Tibial artery (tissue), 4 donors: ENCODE data around the gene SSTR5.

Experiments used
- DNase-seq, 2 donors: peaks; one replicate each; pipeline ENCODE4 v3.0.0-alpha.2; 2019
- H3K27ac ChIP-seq, 2 donors: fragments of 200-600 bp; sonication (generic) in 1 of 2; 1 replicate in 1 of 2; 2 replicates in 1 of 2; pipeline ENCODE4 v1.5.1; 2018 to 2019; ENCODE audit warnings: mild to moderate bottlenecking in 1 of 2
- H3K27me3 ChIP-seq, 2 donors: fragments of 200-600 bp; sonication (generic) in 1 of 2; one replicate each; pipeline versions ENCODE4 v1.5.1 to v1.6.0; 2016 to 2019
- H3K36me3 ChIP-seq, 3 donors: fragments of 200-600 bp; sonication (generic) in 2 of 3; one replicate each; pipeline ENCODE4 v1.5.1; 2016 to 2019; ENCODE audit warnings: mild to moderate bottlenecking in 2 of 3
- H3K4me1 ChIP-seq, 4 donors: fragments of 200-600 bp; sonication (generic) in 2 of 4; 1 replicate in 3 of 4; 2 replicates in 1 of 4; pipeline ENCODE4 v1.5.1; 2016 to 2019
- H3K4me3 ChIP-seq, 2 donors: fragments of 200-600 bp; sonication (generic) in 1 of 2; 1 replicate in 1 of 2; 2 replicates in 1 of 2; pipeline ENCODE4 v1.5.1; 2018 to 2019; ENCODE audit warnings: mild to moderate bottlenecking in 2 of 2
- H3K9me3 ChIP-seq, 3 donors: fragments of 200-600 bp; sonication (generic) in 1 of 3; one replicate each; pipeline ENCODE4 v1.5.1; 2016 to 2019
- intact Hi-C: fragments of 100-400 bp; cut with DNase I; formaldehyde crosslinking; loops from one replicate; pipeline ENCODE4 v1.15.0; 2023; ENCODE audit warnings: low total_unique reads
- TF ChIP-seq, protein P1 (sequence below), 2 experiments: fragments of 200-600 bp in 1 of 2; fragments of 450-650 bp in 1 of 2; IDR thresholded peaks; one replicate each; pipeline ENCODE4 v1.5.1; 2017 to 2019; ENCODE audit warnings: antibody characterized with exemption in 2 of 2, mild to moderate bottlenecking in 1 of 2, moderate library complexity in 1 of 2

SSTR5 gene

DNA sequence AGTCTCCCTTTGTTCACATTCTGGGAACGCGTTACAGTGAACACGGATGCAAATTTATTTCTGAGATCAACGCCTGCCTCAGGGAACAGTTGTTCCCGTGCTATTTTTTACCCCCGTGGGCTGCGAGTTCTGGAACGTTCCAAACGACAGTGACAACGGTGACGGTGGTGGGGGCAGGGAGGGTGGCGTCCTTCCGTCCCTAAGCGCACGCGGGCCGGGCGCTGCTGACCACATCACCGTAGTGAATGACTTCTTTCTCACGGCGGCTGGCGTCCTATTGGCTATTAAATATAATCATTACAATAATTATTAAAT lies 45.1 kb upstream of the SSTR5 start:
- Histone ChIP-seq H3K4me3 (no peak overlapping the region), H3K27me3 (peaks cover 0 to 76% of the 10 kb centered on the region in 2 donors), H3K36me3 (no peaks in the 10 kb centered on the region), H3K9me3 (no peaks in the 10 kb centered on the region), H3K27ac (no peak overlapping the region), H3K4me1 (peaks cover 0 to 10% (median 3%) of the 10 kb centered on the region in 4 donors)
- DNase-seq = no peak
- TF ChIP-seq, protein P1, sequence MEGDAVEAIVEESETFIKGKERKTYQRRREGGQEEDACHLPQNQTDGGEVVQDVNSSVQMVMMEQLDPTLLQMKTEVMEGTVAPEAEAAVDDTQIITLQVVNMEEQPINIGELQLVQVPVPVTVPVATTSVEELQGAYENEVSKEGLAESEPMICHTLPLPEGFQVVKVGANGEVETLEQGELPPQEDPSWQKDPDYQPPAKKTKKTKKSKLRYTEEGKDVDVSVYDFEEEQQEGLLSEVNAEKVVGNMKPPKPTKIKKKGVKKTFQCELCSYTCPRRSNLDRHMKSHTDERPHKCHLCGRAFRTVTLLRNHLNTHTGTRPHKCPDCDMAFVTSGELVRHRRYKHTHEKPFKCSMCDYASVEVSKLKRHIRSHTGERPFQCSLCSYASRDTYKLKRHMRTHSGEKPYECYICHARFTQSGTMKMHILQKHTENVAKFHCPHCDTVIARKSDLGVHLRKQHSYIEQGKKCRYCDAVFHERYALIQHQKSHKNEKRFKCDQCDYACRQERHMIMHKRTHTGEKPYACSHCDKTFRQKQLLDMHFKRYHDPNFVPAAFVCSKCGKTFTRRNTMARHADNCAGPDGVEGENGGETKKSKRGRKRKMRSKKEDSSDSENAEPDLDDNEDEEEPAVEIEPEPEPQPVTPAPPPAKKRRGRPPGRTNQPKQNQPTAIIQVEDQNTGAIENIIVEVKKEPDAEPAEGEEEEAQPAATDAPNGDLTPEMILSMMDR (IDR thresholded peaks at IDR 0.05) = no peak
- intact Hi-C loops = no loop called here

DNA sequence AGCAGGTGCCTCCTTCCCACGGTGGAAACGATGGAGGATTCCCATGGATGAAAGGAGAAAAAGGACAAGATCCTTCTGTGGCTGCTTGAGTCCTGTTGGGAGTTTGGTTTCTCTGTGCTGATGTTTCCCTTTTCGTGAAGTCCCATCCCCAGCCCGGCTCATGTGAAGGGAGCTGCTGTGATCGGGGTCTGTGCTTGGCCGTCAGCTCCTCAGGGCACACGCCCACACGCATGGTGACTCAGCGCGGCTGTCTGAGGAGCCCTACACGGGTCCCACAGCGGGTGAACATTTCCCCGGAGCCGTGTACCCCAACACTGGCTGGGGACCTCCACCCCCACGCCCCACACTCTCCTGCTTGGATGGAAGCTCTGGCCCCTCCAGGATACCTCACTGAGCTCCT lies 44.5 kb upstream of the SSTR5 start:
- Histone ChIP-seq H3K4me3 (no peak overlapping the region), H3K9me3 (no peaks in the 10 kb centered on the region), H3K27ac (no peak overlapping the region), H3K4me1 (peaks cover 0 to 10% (median 3%) of the 10 kb centered on the region in 4 donors), H3K36me3 (no peaks in the 10 kb centered on the region), H3K27me3 (peaks cover 0 to 70% of the 10 kb centered on the region in 2 donors)
- intact Hi-C loops = no loop called here
- TF ChIP-seq, protein P1 (IDR thresholded peaks at IDR 0.05) = no peak
- DNase-seq = no peak

DNA sequence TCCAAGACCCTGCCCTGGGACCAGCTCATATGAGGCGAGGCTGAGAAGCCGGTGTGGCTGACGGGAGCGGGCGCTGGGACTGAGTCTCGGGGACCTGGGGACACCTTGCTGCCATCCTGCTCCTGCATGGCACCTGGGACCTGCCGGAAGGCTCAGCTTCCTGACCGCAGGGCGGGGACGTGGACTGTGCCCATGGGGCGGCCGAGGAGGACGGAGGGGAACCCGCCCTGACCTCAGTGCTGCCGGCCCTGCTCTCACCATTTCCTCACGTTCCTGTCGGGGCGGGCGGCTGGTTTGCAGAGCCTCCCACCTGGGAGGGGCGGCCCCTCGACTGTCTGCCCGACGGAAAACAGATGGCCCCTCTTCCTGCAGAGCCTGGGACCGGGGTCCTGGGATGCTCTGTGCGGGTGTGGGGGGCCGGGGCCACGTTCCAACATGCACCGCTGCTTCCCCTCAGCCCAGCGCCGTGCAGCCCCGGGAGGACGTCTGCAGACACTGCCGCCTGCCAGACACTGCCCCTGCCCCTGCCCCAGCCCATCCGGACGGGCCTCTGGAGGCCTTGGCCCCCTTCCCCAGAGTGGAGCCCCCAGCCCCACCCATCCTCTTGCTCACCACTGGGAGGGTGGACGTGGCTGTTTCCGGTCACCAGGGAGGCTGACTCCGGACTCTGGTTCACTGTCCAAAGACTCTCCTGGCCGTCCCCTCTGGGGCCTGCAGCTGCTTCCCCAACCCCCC lies 43.9 kb upstream of the SSTR5 start:
- H3K9me3 ChIP-seq = no peaks in the 10 kb centered on the region
- no peaks in the 10 kb centered on the region for H3K36me3 ChIP-seq
- H3K27ac ChIP-seq = no peak overlapping the region
- peaks cover 0 to 64% of the 10 kb centered on the region in 2 donors for H3K27me3 ChIP-seq
- intact Hi-C loops = no loop called here
- H3K4me3 ChIP-seq = no peak overlapping the region
- H3K4me1 ChIP-seq = peaks cover 0 to 10% (median 3%) of the 10 kb centered on the region in 4 donors
- DNase-seq = no peak
- TF ChIP-seq, protein P1 (IDR thresholded peaks at IDR 0.05) = no peak

DNA sequence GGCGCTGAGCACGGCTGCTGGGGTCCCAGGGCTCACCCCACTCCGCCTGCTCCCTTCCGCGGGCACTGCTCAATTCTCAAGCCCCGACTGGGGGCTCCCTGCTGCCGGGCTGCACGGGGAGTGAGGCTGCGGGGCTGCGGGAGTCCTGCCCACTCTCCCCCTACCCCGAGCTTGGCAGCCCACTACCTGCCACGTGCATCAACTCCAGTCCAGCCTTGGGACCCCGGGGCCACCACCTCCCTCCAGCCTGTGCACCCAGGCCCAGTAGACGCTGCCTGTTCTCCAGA lies 43.3 kb upstream of the SSTR5 start:
- Histone ChIP-seq H3K4me3 (no peak overlapping the region), H3K4me1 (peaks cover 0 to 10% (median 3%) of the 10 kb centered on the region in 4 donors), H3K9me3 (no peaks in the 10 kb centered on the region), H3K27ac (no peak overlapping the region), H3K36me3 (no peaks in the 10 kb centered on the region), H3K27me3 (peaks cover 0 to 58% of the 10 kb centered on the region in 2 donors)
- DNase-seq = no peak
- intact Hi-C loops = no loop called here
- TF ChIP-seq, protein P1 (IDR thresholded peaks at IDR 0.05) = no peak

DNA sequence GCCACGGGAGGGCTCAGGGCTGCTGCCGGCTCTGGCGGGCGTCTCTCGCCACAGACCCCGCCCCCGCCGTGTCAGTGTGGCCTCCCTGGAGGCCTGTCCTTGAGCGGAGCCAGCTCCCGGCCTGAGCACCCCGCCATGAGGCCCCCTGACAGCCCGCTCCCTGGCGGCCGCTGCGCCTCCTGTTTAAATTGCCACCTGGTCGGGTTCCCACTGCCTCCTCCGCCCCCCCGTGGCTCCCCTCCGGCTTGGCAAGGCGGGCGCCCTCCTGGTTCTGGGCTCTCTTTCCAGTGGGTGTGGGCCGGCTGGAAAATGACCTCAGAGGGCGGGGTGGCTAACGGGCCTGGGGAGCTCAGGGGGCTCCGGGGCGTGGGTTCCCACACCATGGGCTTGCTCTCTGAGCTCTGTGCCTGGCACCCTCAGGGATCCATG lies 42.1 kb upstream of the SSTR5 start:
- Histone ChIP-seq H3K27me3 (peaks cover 0 to 55% of the 10 kb centered on the region in 2 donors), H3K27ac (no peak overlapping the region), H3K4me1 (peaks cover 0 to 10% (median 3%) of the 10 kb centered on the region in 4 donors), H3K4me3 (no peak overlapping the region), H3K9me3 (no peaks in the 10 kb centered on the region), H3K36me3 (no peaks in the 10 kb centered on the region)
- no peak for DNase-seq
- intact Hi-C loops = loop anchor here (10.0 kb wide), 1 partner anchor 244 kb away; no protein-coding TSS in a partner anchor
- TF ChIP-seq, protein P1 (IDR thresholded peaks at IDR 0.05) = no peak
